Measurements from ENCODE around the gene RAET1G.

DNA sequence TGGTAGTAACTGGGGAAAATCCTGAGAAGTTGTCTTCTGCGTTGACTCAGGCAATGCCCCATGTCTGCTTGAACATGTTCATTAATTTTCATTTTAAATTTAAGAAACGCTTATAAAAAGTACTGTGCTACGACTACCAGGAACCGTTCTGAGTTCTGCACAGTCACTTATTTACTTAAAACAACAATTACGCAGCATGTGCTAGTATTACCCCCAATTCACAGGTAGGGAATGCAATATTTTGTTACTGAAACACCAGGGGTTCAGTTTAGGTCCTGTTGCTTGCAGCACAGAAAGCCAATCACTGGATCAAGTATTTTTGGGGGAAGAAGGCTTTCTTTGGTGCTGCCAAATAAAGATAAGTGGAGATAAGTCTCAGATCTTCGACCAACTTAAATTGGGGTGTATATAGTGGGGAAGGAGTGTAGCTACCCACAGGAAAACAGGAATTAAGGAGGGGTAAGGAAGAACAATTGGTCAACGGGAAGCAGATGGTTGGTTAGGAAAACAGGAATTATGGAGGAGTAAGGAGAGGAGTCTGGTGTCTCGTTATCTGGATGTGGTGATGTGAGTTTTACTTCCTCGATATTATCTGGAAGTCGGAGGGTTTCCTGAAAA lies 53.5 kb downstream of the RAET1G start:
- TF ChIP-seq, protein P1, sequence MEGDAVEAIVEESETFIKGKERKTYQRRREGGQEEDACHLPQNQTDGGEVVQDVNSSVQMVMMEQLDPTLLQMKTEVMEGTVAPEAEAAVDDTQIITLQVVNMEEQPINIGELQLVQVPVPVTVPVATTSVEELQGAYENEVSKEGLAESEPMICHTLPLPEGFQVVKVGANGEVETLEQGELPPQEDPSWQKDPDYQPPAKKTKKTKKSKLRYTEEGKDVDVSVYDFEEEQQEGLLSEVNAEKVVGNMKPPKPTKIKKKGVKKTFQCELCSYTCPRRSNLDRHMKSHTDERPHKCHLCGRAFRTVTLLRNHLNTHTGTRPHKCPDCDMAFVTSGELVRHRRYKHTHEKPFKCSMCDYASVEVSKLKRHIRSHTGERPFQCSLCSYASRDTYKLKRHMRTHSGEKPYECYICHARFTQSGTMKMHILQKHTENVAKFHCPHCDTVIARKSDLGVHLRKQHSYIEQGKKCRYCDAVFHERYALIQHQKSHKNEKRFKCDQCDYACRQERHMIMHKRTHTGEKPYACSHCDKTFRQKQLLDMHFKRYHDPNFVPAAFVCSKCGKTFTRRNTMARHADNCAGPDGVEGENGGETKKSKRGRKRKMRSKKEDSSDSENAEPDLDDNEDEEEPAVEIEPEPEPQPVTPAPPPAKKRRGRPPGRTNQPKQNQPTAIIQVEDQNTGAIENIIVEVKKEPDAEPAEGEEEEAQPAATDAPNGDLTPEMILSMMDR (IDR thresholded peaks at IDR 0.05), result no peak
- TF ChIP-seq POLR2A (IDR thresholded peaks at IDR 0.05), result no peak

Data from lower leg skin (tissue), 3 donors.